Muscle of back (tissue), 11 donors: Measurements from ENCODE around the gene APEH. TPM values are rescaled to one million over a fixed set of nuclear protein-coding genes. Genes with fewer than 3 reads are reported as not detected.

ENCODE experiments used
- DNase-seq, 3 donors: peaks; one replicate each; pipeline versions ENCODE4 v3.0.0 to v3.0.0-alpha.2; 2013
- polyA plus RNA-seq, 10 donors: library from polyadenylated mRNA; unstranded; fragments of 120-200 nt; gene quantifications; one replicate each; pipeline ENCODE4 v1.2.1, GENCODE V29; 2013; ENCODE audit not compliant: insufficient read length in 10 of 10

APEH gene
- polyA plus RNA-seq, 10 donors = 55.5 to 64.8 (median 59.7) TPM

DNA sequence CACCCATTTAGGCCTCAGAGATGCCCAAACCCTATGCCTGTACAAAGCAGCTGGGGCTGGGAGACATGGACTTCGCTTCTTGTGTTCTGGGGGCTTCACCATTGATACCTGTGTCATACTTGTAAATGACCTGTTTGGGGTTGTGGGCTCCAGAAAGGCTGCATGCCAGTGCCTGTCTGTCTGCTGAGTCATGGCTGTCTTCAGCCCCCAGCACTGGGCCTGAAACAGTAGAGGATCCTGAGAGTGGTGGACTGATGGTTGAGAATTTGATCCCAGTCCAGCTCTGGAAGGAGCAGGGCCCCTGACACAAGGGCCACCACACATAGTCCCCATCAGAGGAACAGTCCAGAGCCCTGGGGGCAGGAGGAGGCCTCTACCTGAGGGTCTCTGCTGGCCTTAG is 24.6 kb upstream of the APEH start:
- no peak for DNase-seq

DNA sequence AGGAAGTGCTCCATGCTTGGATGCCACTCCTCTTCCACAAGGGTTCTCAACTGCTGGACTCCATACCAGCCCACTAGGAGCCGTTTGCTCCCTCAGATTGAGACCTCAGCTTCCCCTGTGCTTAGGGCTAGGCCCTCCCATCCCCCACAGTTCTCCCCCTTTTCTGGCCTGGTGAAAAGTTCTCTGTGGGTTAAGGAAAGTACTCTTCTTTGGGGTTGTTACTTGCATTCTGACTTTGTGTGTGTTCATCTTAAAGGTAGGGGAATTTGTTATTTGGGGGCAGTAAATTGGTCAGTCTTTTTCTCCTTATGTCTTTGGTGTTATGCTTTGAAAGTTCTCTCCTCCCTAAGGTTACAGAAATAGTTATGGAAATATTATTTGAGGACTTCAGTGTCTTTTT is 24.0 kb upstream of the APEH start:
- no peak for DNase-seq

DNA sequence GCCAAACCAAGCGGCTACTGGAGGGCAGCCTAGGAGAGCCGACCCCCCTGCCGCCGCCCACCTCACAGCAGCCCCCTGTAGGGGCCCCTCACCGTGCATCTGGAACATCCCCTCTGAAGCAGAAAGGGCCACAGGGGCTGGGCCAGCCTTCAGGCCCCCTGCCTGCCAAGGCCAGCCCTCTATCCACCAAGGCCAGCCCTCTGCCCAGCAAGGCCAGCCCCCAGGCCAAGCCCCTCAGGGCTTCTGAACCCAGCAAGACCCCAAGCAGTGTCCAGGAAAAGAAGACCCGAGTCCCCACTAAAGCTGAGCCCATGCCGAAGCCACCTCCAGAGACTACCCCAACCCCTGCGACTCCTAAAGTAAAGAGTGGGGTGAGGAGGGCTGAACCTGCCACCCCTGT is 23.5 kb upstream of the APEH start:
- DNase-seq = no peak

DNA sequence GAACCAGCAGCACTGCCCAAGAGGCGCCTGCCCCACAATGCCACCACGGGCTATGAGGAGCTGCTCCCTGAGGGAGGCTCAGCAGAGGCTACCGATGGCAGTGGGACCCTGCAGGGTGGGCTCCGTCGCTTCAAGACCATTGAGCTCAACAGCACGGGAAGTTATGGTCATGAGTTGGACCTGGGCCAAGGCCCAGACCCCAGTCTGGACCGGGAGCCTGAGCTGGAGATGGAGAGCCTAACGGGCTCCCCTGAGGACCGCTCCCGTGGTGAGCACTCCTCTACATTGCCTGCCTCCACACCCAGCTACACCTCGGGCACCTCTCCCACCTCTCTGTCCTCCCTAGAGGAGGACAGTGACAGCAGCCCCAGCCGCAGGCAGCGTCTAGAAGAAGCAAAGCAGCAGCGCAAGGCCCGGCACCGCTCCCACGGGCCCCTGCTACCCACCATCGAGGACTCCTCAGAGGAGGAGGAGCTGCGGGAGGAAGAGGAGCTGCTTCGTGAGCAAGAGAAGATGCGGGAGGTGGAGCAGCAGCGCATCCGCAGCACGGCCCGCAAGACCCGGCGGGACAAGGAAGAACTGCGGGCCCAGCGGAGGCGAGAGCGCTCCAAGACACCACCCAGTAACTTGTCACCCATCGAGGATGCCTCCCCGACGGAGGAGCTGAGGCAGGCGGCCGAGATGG is 21.8 kb upstream of the APEH start:
- DNase-seq = no peak

DNA sequence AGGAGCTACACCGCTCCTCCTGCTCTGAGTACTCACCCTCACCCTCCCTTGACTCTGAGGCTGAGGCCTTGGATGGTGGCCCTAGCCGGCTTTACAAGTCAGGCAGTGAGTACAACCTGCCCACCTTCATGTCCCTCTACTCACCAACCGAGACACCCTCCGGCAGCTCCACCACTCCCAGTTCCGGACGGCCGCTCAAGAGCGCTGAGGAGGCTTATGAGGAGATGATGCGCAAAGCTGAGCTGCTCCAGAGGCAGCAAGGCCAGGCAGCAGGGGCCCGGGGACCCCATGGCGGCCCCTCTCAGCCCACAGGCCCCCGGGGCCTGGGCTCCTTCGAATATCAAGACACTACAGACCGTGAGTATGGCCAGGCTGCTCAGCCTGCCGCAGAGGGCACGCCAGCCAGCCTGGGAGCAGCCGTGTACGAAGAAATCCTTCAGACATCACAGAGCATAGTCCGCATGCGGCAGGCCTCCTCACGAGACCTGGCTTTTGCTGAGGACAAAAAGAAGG is 21.2 kb upstream of the APEH start:
- no peak for DNase-seq

DNA sequence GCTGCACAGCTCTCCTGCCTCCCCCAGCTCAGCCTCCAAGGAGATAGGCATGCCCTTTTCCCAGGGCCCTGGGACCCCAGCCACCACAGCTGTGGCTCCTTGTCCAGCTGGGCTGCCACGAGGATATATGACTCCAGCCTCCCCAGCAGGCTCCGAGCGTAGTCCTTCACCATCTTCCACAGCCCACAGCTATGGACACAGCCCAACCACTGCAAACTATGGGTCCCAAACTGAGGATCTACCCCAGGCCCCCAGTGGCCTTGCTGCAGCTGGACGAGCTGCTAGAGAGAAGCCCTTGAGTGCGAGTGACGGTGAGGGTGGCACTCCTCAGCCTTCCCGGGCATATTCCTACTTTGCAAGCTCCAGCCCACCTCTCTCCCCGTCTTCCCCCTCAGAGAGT is 20.5 kb upstream of the APEH start:
- peak in 1 of 3 donors; percentile 57 for DNase-seq

DNA sequence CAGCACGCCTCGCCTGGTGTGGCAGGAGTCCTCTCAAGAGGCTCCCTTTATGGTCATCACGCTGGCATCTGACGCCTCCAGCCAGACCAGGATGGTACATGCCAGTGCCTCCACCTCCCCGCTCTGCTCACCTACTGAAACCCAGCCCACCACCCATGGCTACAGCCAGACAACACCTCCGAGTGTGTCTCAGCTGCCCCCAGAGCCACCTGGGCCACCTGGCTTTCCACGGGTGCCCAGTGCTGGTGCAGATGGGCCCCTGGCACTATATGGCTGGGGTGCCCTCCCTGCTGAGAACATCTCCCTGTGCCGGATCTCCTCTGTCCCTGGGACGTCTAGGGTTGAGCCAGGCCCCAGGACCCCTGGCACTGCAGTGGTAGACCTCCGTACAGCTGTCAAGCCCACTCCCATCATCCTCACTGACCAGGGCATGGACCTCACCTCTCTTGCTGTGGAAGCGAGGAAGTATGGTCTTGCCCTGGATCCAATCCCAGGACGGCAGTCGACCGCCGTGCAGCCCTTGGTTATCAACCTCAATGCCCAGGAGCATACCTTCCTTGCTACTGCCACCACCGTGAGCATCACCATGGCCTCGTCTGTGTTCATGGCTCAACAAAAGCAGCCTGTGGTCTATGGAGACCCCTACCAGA is 19.9 kb upstream of the APEH start:
- DNase-seq = no peak

DNA sequence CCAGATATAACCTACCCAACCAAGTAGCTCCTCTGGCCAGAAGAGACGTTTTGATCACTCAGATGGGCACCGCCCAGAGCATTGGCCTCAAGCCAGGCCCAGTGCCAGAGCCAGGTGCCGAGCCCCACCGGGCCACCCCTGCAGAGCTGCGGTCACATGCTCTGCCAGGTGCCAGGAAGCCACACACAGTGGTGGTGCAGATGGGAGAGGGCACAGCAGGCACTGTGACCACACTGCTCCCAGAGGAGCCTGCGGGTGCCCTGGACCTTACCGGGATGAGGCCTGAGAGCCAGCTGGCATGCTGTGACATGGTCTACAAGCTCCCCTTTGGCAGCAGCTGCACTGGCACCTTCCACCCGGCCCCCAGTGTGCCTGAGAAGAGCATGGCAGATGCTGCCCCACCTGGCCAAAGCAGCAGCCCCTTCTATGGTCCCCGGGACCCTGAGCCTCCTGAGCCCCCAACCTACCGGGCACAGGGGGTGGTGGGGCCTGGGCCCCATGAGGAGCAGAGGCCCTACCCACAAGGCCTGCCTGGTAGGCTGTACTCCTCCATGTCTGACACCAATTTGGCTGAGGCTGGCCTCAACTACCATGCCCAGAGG is 19.1 kb upstream of the APEH start:
- DNase-seq = no peak

DNA sequence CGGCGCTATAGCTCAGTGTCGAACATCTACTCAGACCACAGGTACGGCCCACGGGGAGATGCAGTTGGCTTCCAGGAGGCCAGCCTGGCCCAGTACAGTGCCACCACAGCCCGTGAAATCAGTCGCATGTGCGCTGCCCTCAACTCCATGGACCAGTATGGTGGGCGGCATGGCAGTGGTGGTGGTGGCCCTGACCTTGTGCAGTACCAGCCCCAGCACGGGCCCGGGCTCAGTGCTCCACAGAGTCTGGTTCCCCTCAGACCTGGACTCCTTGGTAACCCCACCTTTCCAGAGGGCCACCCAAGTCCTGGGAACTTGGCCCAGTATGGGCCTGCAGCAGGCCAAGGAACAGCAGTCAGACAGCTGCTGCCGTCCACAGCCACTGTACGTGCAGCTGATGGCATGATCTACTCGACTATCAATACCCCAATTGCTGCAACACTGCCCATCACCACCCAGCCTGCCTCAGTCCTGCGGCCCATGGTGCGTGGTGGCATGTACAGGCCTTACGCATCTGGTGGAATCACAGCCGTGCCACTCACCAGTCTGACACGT is 18.3 kb upstream of the APEH start:
- no peak for DNase-seq

DNA sequence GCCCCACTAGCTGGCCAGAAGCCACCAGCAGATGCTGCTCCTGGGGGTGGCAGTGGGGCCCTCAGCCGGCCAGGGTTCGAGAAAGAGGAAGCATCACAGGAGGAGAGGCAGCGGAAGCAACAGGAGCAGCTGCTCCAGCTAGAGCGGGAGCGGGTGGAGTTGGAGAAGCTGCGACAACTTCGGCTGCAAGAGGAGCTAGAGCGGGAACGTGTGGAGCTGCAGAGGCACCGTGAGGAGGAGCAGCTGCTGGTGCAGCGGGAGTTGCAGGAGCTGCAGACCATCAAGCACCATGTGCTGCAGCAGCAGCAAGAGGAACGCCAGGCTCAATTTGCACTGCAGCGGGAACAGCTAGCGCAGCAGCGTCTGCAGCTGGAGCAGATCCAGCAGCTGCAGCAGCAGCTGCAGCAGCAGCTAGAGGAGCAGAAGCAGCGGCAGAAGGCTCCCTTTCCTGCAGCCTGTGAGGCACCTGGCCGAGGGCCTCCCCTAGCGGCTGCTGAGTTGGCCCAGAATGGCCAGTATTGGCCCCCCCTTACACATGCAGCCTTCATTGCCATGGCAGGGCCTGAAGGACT is 17.5 kb upstream of the APEH start:
- peak in 2 of 3 donors; percentile 9 to 77 for DNase-seq

DNA sequence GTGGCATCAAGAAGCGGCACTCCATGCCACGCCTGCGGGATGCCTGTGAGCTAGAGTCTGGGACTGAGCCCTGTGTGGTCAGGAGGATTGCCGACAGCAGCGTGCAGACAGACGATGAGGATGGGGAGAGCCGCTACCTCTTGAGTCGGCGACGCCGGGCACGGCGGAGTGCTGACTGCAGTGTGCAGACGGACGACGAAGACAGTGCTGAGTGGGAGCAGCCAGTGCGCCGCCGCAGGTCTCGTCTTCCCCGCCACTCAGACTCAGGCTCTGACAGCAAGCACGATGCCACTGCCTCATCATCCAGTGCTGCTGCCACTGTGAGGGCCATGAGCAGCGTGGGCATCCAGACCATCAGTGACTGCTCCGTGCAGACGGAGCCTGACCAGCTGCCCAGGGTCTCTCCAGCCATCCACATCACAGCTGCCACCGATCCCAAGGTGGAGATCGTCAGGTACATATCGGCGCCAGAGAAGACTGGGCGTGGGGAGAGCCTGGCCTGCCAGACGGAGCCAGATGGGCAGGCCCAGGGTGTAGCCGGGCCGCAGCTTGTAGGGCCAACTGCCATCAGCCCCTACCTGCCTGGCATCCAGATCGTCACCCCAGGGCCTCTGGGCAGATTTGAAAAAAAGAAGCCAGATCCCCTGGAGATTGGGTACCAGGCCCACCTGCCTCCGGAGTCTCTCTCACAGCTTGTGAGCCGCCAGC is 16.8 kb upstream of the APEH start:
- no peak for DNase-seq

DNA sequence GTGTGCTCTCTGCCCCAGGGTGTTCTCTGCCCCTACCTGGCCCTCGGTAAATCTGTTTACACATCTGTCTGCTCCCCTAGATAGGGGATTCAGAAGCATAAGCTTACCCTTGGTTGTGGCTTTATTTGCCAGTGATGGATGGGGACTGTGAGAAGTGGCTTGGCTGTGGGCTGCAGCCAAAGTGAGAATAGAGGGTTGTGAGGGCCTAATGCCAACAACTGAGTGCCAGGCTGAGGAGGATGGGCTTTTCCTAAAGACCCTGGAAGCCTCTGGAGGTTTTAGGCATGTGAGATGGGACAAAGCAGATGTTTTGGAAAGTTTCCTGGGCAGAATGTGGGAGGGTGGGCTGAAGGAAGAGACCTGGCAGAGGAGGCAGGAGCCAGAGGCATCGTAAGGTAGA is 15.4 kb upstream of the APEH start:
- DNase-seq = no peak

DNA sequence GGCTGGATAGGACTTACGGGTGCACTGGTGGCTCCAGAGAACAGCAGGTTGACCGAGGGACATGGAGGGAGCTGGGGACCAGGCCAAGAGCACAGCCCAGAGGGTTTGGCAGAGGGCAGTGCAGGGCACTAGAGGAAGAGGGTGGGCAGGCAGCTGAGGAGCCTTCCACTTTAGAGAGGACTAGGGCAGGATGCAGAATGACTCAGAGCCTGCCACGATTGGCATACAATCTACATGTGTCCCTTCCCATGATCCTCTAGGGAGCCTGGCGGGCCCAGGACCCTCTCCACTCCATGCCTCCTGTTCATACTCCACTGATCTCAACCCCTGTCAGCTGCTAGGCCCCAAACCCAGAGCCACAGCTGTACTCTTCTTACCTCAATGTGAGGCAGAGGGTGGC is 14.4 kb upstream of the APEH start:
- no peak for DNase-seq

DNA sequence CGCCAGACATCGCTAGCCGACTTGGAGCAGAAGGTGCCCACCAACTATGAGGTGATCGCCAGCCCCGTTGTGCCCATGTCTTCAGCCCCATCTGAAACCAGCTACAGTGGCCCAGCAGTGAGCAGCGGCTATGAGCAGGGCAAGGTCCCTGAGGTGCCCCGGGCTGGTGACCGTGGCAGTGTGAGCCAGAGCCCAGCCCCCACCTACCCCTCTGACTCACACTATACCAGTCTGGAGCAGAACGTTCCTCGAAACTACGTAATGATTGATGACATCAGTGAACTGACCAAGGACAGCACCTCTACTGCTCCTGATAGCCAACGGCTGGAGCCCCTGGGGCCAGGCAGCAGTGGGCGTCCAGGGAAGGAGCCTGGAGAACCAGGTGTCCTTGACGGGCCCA is 12.9 kb upstream of the APEH start:
- no peak for DNase-seq

DNA sequence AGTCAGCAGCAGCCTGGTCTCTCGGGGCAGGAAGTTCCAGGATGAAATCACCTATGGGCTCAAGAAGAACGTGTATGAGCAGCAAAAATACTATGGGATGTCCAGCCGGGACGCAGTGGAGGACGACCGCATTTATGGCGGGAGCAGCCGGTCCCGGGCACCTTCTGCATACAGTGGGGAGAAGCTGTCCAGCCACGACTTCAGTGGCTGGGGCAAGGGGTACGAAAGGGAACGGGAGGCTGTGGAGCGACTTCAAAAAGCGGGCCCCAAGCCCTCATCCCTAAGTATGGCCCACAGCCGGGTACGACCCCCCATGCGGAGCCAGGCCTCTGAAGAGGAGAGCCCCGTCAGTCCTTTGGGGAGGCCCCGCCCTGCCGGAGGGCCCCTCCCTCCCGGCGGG is 12.1 kb upstream of the APEH start:
- no peak for DNase-seq

DNA sequence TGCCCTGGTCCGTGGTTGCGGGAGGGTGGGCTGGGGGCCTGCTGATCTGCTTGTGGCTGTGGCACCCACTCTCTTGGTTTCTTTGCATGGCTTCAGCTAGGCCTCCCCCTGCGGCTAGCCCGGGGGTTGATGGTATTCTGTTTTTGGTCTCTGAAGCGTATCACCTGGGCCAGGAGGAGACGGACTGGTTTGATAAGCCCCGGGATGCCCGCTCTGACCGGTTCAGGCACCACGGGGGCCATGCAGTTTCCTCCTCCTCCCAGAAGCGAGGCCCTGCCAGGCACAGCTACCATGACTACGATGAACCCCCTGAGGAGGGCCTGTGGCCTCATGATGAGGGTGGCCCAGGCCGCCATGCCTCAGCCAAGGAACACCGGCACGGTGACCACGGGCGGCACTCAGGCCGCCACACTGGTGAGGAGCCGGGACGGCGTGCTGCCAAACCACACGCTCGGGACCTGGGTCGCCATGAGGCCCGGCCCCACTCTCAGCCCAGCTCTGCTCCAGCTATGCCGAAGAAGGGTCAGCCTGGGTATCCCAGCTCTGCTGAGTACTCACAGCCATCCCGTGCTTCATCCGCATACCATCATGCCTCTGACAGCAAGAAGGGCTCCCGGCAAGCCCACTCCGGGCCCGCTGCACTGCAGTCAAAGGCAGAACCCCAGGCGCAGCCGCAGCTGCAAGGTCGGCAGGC is 11.3 kb upstream of the APEH start:
- no peak for DNase-seq

DNA sequence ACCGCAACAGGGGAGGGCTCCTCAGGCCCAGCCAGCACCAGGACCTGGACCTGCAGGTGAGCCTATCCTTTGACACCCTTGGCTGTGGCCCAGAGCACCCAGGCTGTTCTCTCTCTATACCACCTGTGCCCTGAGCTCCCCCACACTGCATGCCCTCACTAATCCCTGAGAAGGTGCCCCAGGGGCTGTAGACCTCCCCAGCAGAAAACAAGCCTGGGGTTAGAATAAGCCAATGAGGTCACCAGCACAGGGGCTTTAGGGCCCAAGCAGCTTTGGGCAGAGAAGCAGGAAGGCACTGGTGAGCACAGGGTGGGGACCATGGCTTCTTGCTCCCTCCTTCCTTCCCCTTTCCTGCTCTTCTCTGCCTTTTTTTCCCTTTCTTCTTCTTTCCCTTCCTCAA is 10.3 kb upstream of the APEH start:
- no peak for DNase-seq

DNA sequence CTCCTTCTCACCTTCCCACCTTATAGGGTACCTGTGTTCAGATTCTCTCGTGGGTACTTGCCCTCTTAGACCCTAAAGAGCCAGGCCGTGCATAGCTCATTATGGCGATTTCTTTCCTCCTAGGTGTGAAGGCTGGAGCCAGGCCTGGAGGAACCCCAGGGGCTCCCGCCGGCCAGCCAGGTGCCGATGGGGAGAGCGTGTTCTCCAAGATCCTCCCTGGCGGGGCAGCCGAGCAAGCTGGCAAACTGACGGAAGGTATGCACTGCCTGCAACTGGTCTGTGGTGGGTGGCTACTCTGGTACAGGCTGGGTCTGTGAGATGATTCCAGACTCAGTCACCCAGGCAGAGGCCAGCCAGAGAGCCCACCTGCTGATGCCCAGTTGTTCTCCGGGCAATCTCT is 9.9 kb upstream of the APEH start:
- DNase-seq = no peak

DNA sequence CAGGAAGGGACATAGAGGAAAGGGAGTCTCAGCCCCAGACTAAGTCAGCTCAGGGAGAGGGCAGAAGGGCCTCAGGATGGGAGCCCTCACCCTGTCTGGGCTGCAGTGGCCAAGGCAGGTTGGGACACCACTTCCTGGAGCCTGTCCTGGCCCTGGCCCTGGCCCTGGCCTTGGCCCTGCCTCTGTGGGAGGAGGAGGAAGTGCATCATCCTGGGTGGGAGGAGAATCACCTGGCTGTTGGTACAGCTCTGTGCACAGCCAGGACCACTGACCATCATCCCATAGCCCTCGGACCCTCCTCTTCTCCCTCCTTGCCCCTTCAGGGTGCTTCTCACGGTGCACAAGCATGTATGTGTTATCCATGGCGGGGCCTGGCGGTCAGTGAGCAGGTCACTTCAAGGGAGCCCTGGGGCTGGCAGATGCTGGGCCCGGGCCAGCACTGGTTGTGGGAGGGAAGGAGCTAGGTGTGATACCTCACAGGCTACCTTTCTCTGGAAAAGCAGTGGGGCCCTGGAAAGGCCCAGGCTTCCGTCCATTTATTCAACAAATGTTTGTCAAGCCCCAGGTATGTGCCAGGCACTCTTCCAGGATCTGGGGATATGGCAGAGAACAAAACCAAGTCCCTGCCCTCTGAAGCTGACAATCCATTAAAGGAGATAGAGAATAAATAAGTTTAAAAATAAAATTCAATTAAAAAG is 8.2 kb upstream of the APEH start:
- DNase-seq = no peak

DNA sequence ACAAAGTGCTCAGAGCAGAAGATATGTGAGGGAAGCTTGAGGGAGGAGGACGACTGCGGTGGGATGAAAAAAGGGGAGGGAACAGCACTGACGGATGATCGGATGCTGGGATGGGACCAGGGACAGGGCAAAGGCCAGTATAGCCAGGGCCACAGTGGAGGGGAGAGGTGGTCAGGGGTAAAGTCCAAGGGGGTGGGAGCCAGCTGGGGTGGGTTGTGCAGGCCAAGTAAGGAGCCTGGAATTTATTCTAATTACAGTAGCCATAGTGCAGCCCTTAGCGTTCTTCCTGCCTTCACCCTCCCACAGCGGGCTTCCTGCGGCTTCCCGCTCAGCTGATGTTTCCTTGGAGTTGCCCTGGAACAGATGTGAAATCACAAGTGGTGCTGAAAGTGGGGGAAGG is 7.6 kb upstream of the APEH start:
- DNase-seq = no peak
